ENCODE data around the gene FYN.

The FYN gene

GRCh38 chr6:111743862-111744692 lies 129.2 kb downstream of the FYN start:
- no peak for DNase-seq

- no peak for DNase-seq
Measured at GRCh38 chr6:111743360-111743759, 129.9 kb downstream of the FYN start.

- DNase-seq = no peak
Measured at GRCh38 chr6:111741177-111741952, 131.9 kb downstream of the FYN start.

GRCh38 chr6:111740506-111740905 lies 132.7 kb downstream of the FYN start:
- no peak for DNase-seq

GRCh38 chr6:111739257-111739696 lies 134.0 kb downstream of the FYN start:
- DNase-seq = peak; percentile 36

GRCh38 chr6:111738631-111739030 lies 134.6 kb downstream of the FYN start:
- DNase-seq = no peak

- DNase-seq = no peak
Measured at GRCh38 chr6:111738156-111738555, 135.1 kb downstream of the FYN start.

- no peak for DNase-seq
Measured at GRCh38 chr6:111737065-111737521, 136.2 kb downstream of the FYN start.

GRCh38 chr6:111736005-111736608 lies 137.1 kb downstream of the FYN start:
- no peak for DNase-seq

- DNase-seq = no peak
Measured at GRCh38 chr6:111734068-111735061, 138.9 kb downstream of the FYN start.

- DNase-seq = no peak
Measured at GRCh38 chr6:111732390-111732789, 140.9 kb downstream of the FYN start.

- DNase-seq = peak; percentile 55
Measured at GRCh38 chr6:111731456-111732195, 141.6 kb downstream of the FYN start.

GRCh38 chr6:111730864-111731263 lies 142.4 kb downstream of the FYN start:
- DNase-seq = no peak

GRCh38 chr6:111727802-111728201 lies 145.4 kb downstream of the FYN start:
- no peak for DNase-seq

GRCh38 chr6:111727041-111727440 lies 146.2 kb downstream of the FYN start:
- no peak for DNase-seq

GRCh38 chr6:111725446-111726112 lies 147.7 kb downstream of the FYN start:
- no peak for DNase-seq

- DNase-seq = peak; percentile 58
Measured at GRCh38 chr6:111724505-111724904, 148.7 kb downstream of the FYN start.

- DNase-seq = no peak
Measured at GRCh38 chr6:111724039-111724438, 149.2 kb downstream of the FYN start.

GRCh38 chr6:111723412-111723970 lies 149.8 kb downstream of the FYN start:
- no peak for DNase-seq

GRCh38 chr6:111722179-111722731 lies 151.0 kb downstream of the FYN start:
- peak; percentile 16 for DNase-seq

Measured in MV-4-11 (cell line).